Ovary (tissue), 3 donors: ENCODE data around the gene YAE1.

Experiments used
- POLR2A ChIP-seq: fragments of 450-650 bp; IDR thresholded peaks from one replicate; pipeline ENCODE4 v1.6.1; 2017; ENCODE audit warnings: antibody characterized with exemption, mild to moderate bottlenecking, moderate library complexity
- TF ChIP-seq, protein P1 (sequence below), 3 donors: fragments of 450-650 bp in 2 of 3; fragments of 200-600 bp in 1 of 3; IDR thresholded peaks; one replicate each; pipeline versions ENCODE4 v1.5.1 to v1.8.0; 2016 to 2022; ENCODE audit warnings: antibody characterized with exemption in 3 of 3, mild to moderate bottlenecking in 1 of 3
- donor health status: DM: no; HTN: no; CAD: no.

GRCh38 chr7:39607865-39608264, 41.7 kb downstream of the YAE1 start:
- TF ChIP-seq, protein P1, sequence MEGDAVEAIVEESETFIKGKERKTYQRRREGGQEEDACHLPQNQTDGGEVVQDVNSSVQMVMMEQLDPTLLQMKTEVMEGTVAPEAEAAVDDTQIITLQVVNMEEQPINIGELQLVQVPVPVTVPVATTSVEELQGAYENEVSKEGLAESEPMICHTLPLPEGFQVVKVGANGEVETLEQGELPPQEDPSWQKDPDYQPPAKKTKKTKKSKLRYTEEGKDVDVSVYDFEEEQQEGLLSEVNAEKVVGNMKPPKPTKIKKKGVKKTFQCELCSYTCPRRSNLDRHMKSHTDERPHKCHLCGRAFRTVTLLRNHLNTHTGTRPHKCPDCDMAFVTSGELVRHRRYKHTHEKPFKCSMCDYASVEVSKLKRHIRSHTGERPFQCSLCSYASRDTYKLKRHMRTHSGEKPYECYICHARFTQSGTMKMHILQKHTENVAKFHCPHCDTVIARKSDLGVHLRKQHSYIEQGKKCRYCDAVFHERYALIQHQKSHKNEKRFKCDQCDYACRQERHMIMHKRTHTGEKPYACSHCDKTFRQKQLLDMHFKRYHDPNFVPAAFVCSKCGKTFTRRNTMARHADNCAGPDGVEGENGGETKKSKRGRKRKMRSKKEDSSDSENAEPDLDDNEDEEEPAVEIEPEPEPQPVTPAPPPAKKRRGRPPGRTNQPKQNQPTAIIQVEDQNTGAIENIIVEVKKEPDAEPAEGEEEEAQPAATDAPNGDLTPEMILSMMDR (IDR thresholded peaks at IDR 0.05), result no peak
- TF ChIP-seq POLR2A, result no peak
